ENCODE measurements around the gene CLASP1.

GRCh38 chr2:121530212-121530705, 119.0 kb downstream of the CLASP1 start:
- TF ChIP-seq CTCF (IDR thresholded peaks at IDR 0.05) = no peak
- TF ChIP-seq POLR2A (IDR thresholded peaks at IDR 0.05) = no peak
